NCI-H446 (cell line): ENCODE data around the gene MBD3L2.
A peak's percentile ranks its signal among the peaks of the same experiment; 100 is the strongest.
"Not testable (repeated sequence)": the region's sequence is repeated elsewhere in the genome, so short reads cannot be mapped to it uniquely, and the experiment has no call there.

ENCODE experiments used
- DNase-seq, 2 experiments: peaks; one replicate each; lab custom pipeline; 2025; lab: John Stamatoyannopoulos, UW

The MBD3L2 gene

DNA sequence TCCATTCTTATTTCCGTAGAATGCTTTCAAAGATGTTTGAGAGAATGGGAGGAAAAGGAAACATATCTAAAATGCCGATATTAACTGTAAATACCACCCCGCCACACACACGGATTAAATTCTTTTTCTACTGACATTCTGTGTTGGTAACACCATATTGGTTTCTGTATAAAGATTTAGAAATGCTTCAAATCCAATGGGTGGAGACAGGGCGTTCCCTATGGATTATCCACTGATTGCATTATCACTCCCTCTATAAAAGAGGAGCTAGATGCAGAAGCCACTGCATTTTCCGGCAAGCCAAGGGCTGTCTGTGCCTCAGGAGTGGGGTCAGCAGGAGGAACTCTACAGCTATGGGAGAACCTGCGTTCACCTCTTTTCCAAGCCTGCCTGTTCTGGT, at the start of gene MBD3L2:
Gene MBD3L2, plus strand, starts transcription at position 301 of the 400 bp plus-strand sequence. Its CDS starts 53 bp downstream, at position 354.
- DNase-seq: not testable (repeated sequence)

DNA sequence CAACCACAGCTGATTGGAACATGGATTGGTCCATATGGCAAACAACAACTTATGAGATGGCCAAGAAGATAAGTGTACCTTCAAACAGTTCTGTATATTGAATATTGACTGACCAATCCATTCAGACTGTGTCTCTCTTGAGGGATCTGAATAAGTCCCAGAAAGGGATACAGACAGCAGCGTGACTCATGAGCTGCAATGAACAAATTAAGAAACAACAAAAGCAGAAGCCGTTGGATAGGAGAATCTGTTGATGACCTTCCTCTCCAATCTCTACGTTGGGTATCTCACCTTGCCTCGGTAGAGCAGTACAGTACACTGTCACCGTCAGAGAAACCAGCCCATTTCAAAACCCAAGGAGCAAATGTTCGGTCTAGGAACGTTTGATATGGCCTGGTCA, 49.2 kb upstream of the MBD3L2 start:
- DNase-seq: no peak

DNA sequence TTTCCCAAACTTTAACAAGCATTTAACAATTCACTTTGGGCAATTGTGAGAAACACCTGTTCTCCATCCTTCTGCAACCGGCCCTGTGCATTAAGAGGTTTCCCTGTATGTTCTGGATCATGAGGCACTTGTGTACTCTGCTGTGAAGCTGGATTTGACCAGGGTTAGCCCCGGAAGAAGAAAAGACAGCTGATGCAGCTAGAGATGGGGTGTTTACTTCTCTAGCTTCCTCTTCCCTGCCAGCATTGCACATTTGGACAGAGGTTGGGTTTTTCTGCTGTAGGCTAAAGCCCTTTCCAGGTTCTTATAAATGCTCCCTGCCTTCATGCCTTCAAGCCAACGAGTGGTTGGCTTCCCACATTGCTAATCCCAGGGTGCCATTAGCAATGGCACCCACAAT, 48.8 kb upstream of the MBD3L2 start:
- no peak for DNase-seq

DNA sequence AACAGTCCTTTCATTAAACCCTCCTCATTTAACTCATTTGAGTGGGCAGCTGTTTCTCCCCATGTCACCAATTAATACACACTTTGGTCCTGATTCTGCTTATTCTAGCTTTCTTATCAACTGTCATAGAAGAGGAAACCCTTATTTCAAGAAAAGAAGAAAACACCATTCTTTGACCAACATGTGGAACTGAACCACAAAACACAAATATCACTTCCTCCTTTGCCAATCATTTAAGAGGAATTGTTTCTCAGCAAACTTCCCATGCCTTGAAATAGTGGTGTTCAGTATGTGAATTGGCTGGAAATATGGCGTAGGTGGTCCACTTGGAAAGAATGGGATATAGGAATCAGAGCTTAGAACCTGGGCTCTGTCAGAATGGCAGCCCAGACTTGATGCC, 48.3 kb upstream of the MBD3L2 start:
- no peak for DNase-seq

DNA sequence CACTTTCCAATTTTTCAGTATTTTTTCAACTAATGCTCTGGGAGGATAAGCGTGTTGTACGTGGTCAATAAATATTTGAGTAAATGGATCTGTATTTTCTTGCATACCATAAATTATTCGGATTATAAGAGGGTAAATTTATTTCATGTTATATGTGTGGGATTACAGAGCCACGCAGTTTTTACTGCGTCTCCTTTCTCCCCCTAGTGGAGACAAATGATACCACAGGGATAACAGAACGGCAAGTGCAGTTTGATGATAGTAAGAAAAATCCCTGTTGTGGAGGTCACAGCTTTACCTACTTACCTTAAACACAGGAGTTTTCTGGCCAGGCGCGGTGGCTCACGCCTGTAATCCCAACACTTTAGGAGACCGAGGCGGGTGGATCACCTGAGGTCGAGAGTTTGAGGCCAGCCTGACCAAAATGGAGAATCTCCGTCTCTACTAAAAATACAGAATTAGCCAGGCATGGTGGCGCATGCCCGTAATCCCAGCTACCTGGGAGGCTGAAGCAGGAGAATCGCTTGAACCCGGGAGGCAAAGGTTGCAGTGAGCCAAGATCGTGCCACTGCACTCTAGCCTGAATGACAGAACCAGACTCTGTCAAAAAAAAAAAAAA, 44.7 kb upstream of the MBD3L2 start:
- DNase-seq: peak in 1 of 2 experiments; percentile 46

DNA sequence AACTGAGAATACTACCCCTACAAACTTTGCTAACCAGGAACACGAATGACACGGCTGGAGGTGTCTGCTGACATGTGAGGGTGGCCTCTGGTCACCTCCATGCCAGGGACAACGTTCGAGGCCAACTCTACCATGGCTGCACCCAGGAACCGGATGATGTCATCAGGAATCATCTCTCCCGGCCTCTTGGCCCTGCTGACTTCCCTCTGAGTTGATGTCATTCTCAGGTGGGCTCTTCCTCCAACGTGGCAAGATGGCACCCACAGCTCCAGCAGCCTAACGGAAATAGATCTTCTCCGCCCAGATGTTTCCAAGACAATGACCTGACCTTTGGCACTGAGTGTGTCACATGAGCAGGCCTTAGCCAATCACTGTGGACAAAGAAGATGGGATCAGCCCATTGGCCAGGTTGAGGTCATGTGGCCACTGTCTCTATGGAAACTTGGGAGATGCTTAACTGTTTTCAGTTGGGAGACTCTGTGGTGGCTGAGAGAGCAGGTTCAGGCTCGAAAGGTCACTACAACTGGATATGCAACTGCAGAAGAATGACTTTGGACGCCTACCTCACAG, 42.9 kb upstream of the MBD3L2 start:
- peak in 1 of 2 experiments; percentile 21 for DNase-seq

DNA sequence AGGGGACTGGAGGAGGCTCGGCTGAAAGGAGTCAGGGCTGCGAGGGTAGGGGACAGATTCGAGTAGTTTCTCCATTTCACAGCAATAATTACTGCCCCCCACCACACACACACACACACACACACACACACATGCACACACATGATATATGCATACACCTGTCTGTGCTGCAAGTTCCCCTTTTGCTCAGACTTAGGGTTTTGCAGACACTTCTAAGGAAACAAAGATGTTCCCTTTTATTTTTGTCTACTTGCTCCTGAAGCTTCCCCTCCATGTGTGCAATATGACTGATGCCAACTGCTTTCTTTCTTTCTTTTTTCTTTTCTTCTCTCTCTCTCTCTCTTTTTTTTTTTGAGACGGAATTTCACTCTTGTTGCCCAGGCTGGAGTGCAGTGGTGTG, 41.3 kb upstream of the MBD3L2 start:
- no peak for DNase-seq

DNA sequence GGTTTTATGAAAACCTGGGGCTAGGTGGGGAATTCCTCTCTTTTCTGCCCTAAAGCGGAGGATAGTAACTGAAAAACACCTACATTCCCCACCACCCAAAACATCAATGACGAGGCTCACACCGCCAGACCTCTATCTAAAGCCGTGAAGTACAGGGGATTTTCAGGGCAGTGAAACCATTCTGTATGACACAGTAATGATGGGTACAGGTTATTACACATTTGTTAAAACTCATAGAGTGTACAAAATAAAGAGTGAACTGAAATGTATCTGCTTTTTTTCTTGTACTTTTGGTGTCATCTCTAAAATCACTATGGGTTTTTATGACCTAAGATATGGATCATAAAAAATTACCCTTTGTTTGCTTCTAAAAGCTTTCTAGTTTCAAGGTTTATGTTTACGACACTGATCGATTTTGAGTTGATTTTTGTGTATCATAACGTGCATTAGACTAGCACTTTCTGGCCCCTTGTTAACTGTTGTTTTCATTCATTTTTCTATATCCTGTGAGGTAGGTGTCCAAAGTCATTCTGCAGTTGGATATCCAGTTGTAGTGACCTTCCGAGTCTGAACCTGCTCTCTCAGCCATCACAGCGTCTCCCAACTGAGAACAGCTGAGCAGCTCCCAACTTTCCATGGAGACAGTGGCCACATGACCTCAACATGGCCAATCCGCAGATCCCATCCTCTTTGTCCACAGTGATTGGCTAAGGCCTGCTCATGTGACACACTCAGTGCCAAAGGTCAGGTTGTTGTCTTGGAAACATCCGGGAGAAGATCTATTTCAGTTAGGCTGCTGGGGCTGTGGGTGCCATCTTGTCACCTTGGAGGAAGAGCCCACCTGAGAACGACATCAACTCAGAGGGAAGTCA, 38.2 kb upstream of the MBD3L2 start:
- DNase-seq: peak in 1 of 2 experiments; percentile 65

DNA sequence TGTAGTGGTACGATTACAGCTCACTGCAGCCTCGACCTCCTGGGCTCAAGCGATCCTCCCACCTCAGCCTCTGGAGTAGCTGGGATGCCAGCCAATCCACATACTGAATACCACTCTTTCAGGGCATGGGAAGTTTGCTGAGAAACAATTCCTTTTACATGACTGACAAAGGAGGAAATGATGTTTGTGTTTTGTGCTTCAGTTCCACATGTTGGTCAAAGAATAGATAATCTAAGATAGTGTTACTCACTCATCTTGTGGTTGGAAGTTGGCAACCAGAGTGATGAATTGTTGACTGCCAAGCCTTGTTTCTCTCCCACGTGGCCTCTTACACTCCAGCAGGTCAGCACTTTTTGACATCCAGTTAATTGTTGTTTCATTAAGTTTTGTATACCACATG, 35.4 kb upstream of the MBD3L2 start:
- DNase-seq: no peak

DNA sequence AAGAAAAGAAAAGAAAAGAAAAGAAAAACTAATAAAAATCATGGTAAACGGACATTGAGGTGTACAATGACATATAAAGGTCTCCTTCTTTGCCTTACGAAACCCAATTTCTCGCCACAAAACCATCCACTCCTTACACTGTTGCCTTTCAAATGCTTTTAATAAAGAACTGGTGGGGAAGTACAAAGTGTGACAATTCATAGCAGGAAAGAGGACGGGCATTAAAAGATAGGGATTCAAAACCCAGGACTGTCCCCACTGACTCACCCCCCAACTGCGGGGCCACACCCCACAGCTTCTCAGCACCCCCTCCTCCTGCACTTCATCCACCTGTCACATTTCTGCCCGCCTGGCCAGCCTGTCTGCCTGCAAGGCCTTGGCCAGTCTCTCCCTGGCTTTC, 30.3 kb upstream of the MBD3L2 start:
- no peak for DNase-seq

DNA sequence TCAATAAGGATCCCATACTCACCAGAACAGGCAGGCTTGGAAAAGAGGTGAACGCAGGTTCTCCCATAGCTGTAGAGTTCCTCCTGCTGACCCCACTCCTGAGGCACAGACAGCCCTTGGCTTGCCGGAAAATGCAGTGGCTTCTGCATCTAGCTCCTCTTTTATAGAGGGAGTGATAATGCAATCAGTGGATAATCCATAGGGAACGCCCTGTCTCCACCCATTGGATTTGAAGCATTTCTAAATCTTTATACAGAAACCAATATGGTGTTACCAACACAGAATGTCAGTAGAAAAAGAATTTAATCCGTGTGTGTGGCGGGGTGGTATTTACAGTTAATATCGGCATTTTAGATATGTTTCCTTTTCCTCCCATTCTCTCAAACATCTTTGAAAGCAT, 27.8 kb upstream of the MBD3L2 start, which contains the start of gene MBD3L2B:
Gene MBD3L2B, minus strand, starts transcription at position 101 of the 400 bp plus-strand sequence. Its CDS starts 34 bp downstream, at position 67.
- DNase-seq: not testable (repeated sequence)

DNA sequence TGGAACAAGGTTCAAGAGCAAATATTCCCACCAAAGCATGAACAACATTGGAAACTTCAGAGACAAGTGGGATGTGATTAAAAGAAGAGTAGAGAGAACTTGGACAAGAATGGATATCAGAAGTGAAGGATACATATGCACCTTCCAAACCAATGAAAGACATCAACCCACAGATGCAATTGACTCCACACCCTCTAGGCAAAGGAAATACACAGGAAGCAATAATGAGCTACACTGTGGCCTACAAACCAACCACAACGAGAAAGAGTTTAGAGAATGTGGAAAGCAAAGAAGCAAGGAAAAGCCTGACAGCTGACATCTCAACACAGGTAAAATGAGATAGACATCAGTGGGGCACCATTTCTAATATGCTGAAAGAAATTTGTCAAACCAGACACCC, 20.3 kb upstream of the MBD3L2 start:
- DNase-seq: not testable (repeated sequence)

DNA sequence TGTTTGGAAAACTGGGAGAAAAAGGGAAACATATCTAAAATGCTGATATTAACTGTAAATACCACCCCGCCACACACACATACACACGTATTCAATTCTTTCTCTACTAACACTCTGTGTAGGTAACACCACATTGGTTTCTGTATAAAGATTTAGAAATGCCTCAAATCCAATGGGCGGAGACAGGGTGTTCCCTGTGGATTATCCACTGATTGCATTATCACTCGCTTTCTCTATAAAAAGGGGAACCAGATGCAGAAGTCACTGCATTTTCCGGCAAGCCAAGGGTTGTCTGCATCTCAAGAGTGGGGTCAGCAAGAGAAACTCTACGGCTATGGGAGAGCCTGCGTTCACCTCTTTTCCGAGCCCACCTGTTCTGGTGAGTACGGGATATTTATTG, 18.8 kb upstream of the MBD3L2 start, which contains the start of gene MBD3L5:
Gene MBD3L5, plus strand, starts transcription at position 301 of the 400 bp plus-strand sequence. Its CDS starts 34 bp downstream, at position 335.
- DNase-seq: not testable (repeated sequence)

DNA sequence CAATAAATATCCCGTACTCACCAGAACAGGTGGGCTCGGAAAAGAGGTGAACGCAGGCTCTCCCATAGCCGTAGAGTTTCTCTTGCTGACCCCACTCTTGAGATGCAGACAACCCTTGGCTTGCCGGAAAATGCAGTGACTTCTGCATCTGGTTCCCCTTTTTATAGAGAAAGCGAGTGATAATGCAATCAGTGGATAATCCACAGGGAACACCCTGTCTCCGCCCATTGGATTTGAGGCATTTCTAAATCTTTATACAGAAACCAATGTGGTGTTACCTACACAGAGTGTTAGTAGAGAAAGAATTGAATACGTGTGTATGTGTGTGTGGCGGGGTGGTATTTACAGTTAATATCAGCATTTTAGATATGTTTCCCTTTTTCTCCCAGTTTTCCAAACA, 9.0 kb upstream of the MBD3L2 start, which contains the start of gene MBD3L4:
Gene MBD3L4, minus strand, starts transcription at position 101 of the 400 bp plus-strand sequence. Its CDS starts 35 bp downstream, at position 66.
- not testable (repeated sequence) for DNase-seq

DNA sequence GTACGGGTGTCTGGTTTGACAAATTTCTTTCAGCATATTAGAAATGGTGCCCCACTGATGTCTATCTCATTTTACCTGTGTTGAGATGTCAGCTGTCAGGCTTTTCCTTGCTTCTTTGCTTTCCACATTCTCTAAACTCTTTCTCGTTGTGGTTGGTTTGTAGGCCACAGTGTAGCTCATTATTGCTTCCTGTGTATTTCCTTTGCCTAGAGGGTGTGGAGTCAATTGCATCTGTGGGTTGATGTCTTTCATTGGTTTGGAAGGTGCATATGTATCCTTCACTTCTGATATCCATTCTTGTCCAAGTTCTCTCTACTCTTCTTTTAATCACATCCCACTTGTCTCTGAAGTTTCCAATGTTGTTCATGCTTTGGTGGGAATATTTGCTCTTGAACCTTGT, 7.6 kb upstream of the MBD3L2 start:
- DNase-seq: not testable (repeated sequence)

DNA sequence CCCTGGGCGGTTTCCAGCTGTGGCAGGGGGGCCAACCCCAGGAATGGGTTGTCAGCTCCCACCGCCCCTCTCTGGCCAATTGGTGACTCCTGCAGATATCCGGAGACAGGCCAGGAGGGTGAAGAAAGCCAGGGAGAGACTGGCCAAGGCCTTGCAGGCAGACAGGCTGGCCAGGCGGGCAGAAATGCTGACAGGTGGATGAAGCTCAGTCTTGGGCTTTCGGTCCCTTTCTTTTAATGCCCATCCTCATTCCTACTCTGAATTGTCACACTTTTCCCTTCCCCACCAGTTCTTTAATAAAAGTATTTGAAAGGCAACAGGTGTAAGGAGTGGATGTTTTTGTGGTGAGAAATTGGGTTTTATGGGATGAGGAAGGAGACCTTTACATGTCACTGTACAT, 2.3 kb downstream of the MBD3L2 start:
- not testable (repeated sequence) for DNase-seq

DNA sequence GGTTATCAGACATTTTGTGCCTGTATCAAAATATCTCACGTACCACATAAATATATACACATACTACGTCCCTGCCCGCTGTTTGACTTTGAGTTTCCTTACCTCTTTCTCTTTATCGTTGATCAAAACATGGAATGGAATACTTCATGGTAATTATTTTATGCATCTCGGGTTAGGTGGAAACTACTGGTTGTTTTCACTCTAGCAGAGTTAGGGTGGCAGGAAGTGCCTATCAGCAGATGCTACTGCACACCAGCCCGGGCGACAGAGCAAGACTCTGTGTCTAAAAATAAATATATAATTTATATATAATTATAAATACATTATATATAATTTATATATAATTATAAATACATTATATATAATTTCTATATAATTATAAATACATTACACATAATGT, 3.8 kb downstream of the MBD3L2 start:
- not testable (repeated sequence) for DNase-seq

DNA sequence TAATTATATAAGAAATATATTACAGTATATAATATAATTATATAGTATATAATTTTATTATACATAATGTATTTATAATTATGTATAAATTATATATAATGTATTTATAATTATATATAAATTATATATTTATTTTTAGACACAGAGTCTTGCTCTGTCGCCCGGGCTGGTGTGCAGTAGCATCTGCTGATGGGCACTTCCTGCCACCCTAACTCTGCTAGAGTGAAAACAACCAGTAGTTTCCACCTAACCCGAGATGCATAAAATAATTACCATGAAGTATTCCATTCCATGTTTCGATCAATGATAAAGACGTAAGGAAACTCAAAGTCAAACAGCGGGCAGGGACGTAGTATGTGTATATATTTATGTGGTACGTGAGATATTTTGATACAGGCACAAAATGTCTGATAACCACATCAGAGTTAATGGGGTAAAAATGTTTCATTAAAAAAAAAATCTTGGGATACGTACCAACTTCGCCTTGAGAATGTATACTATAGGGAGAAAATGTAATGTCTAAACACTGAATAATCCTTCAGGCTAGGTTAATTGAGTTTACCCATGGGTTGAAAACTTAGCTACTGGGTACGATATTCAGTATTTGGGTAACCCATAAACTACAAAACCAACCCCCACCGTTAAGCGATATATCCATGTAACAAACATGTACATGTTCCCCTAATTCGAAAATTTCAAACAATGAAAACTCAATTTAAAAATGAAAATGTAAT, 5.7 kb downstream of the MBD3L2 start:
- not testable (repeated sequence) for DNase-seq

DNA sequence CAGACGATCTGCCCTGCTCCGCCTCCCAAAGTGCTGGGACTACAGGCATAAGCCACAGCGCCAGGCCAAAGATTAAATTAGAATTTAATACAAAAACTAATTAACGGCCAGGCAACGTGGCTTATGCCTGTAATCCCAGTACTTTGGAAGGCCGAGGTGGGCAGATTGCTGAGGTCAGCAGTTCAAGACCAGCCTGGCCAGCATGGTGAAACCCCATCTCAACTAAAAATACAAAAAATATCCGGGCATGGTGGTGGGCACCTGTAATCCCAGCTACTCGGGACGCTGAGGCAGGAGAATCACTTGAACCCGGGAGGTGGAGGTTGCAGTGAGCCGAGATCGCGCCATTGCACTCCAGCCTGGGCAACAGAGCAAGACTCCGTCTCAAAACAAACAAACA, 6.6 kb downstream of the MBD3L2 start:
- not testable (repeated sequence) for DNase-seq

DNA sequence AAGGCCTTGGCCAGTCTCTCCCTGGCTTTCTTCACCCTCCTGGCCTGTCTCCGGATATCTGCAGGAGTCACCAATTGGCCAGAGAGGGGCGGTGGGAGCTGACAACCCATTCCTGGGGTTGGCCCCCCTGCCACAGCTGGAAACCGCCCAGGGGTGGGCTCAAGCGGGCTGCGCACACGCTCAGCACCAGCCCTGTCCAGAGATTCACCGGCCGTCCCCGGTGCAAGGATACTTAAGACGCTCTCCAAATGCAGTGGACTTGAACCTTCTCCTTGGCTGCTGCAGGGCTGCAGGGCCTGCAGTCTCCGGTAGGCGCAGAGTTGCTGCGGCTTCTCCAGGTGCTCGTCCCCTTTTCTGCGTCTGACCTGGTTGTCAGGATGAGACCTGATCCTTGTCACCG, 7.2 kb downstream of the MBD3L2 start:
- not testable (repeated sequence) for DNase-seq

DNA sequence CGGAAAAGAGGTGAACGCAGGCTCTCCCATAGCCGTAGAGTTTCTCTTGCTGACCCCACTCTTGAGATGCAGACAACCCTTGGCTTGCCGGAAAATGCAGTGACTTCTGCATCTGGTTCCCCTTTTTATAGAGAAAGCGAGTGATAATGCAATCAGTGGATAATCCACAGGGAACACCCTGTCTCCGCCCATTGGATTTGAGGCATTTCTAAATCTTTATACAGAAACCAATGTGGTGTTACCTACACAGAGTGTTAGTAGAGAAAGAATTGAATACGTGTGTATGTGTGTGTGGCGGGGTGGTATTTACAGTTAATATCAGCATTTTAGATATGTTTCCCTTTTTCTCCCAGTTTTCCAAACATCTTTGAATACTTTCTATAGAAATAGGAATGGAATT, 9.5 kb downstream of the MBD3L2 start, which contains the start of gene MBD3L3:
Gene MBD3L3, minus strand, starts transcription at position 101 of the 400 bp plus-strand sequence. Its CDS starts 71 bp downstream, at position 30.
- DNase-seq: not testable (repeated sequence)

DNA sequence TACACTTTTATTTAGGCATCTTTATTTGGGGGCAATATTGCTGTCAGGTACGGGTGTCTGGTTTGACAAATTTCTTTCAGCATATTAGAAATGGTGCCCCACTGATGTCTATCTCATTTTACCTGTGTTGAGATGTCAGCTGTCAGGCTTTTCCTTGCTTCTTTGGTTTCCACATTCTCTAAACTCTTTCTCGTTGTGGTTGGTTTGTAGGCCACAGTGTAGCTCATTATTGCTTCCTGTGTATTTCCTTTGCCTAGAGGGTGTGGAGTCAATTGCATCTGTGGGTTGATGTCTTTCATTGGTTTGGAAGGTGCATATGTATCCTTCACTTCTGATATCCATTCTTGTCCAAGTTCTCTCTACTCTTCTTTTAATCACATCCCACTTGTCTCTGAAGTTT, 10.9 kb downstream of the MBD3L2 start:
- DNase-seq: not testable (repeated sequence)
